NCI-H2227 (cell line): Measurements from ENCODE around the gene GPR17.

ENCODE experiments used
- DNase-seq: peaks from one replicate; lab custom pipeline; 2025; ENCODE audit not compliant: unreplicated experiment; lab: John Stamatoyannopoulos, UW

Gene GPR17

GRCh38 chr2:127614246-127614645, 31.7 kb upstream of the GPR17 start:
- no peak for DNase-seq

GRCh38 chr2:127614731-127615130, 31.2 kb upstream of the GPR17 start:
- no peak for DNase-seq

- no peak for DNase-seq
Observed at GRCh38 chr2:127615511-127616166, 30.3 kb upstream of the GPR17 start.

- no peak for DNase-seq
Observed at GRCh38 chr2:127618551-127619202, 27.3 kb upstream of the GPR17 start.

- no peak for DNase-seq
Observed at GRCh38 chr2:127619203-127619590, 26.8 kb upstream of the GPR17 start.

- DNase-seq, result peak; percentile 20
Observed at GRCh38 chr2:127619877-127620705, 25.9 kb upstream of the GPR17 start.

GRCh38 chr2:127620866-127621265, 25.1 kb upstream of the GPR17 start:
- no peak for DNase-seq

GRCh38 chr2:127621981-127622431, 23.9 kb upstream of the GPR17 start:
- DNase-seq, result no peak

- no peak for DNase-seq
Observed at GRCh38 chr2:127622561-127623387, 23.2 kb upstream of the GPR17 start.

GRCh38 chr2:127623388-127624319, 22.3 kb upstream of the GPR17 start:
- DNase-seq, result no peak

GRCh38 chr2:127624320-127624755, 21.6 kb upstream of the GPR17 start:
- DNase-seq, result no peak

GRCh38 chr2:127624756-127625571, 21.0 kb upstream of the GPR17 start:
- DNase-seq, result no peak

- DNase-seq, result no peak
Observed at GRCh38 chr2:127625572-127625951, 20.4 kb upstream of the GPR17 start.

- DNase-seq, result no peak
Observed at GRCh38 chr2:127626175-127626574, 19.8 kb upstream of the GPR17 start.

- no peak for DNase-seq
Observed at GRCh38 chr2:127626917-127627739, 18.8 kb upstream of the GPR17 start.

GRCh38 chr2:127627740-127628571, 18.0 kb upstream of the GPR17 start:
- no peak for DNase-seq
